ENCODE data around the gene THAP11. TPM values are rescaled to one million over a fixed set of nuclear protein-coding genes. Genes with fewer than 3 reads are reported as not detected.

The THAP11 gene
- total RNA-seq, 1 donor from 2014 or later: 50.6 TPM

GRCh38 chr16:67825119-67825518, 17.0 kb upstream of the THAP11 start:
- Histone ChIP-seq H3K27me3 (no peaks in the 10 kb centered on the region), H3K27ac (no peak overlapping the region), H3K36me3 (peaks cover 0 to 21% of the 10 kb centered on the region in 2 donors), H3K9me3 (no peaks in the 10 kb centered on the region), H3K4me3 (no peak overlapping the region), H3K4me1 (no peaks in the 10 kb centered on the region)
- DNase-seq (ENCODE audit: extremely low spot score in 2 of 2): no peak
- TF ChIP-seq POLR2A (IDR thresholded peaks at IDR 0.05) (no peak), POLR2AphosphoS5 (IDR thresholded peaks at IDR 0.05; ENCODE audit: insufficient read depth in 1 of 2, low read depth in 1 of 2) (no peak)
- TF ChIP-seq, protein P1, sequence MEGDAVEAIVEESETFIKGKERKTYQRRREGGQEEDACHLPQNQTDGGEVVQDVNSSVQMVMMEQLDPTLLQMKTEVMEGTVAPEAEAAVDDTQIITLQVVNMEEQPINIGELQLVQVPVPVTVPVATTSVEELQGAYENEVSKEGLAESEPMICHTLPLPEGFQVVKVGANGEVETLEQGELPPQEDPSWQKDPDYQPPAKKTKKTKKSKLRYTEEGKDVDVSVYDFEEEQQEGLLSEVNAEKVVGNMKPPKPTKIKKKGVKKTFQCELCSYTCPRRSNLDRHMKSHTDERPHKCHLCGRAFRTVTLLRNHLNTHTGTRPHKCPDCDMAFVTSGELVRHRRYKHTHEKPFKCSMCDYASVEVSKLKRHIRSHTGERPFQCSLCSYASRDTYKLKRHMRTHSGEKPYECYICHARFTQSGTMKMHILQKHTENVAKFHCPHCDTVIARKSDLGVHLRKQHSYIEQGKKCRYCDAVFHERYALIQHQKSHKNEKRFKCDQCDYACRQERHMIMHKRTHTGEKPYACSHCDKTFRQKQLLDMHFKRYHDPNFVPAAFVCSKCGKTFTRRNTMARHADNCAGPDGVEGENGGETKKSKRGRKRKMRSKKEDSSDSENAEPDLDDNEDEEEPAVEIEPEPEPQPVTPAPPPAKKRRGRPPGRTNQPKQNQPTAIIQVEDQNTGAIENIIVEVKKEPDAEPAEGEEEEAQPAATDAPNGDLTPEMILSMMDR (IDR thresholded peaks at IDR 0.05): no peak
- intact Hi-C loops (cut with DNase I): no loop called here

- intact Hi-C loops (cut with DNase I): no loop called here
- H3K27ac ChIP-seq: no peak overlapping the region
- no peak for TF ChIP-seq POLR2AphosphoS5 (IDR thresholded peaks at IDR 0.05; ENCODE audit: insufficient read depth in 1 of 2, low read depth in 1 of 2)
- TF ChIP-seq, protein P1 (IDR thresholded peaks at IDR 0.05): no peak
- TF ChIP-seq POLR2A (IDR thresholded peaks at IDR 0.05): no peak
- DNase-seq (ENCODE audit: extremely low spot score in 2 of 2): no peak
- no peak overlapping the region for H3K4me3 ChIP-seq
- H3K4me1 ChIP-seq: no peaks in the 10 kb centered on the region
- no peaks in the 10 kb centered on the region for H3K9me3 ChIP-seq
- H3K36me3 ChIP-seq: peaks cover 0 to 29% of the 10 kb centered on the region in 2 donors
- H3K27me3 ChIP-seq: no peaks in the 10 kb centered on the region
These were observed 16.2 kb upstream of the THAP11 start for GRCh38 chr16:67825906-67826305.

DNA sequence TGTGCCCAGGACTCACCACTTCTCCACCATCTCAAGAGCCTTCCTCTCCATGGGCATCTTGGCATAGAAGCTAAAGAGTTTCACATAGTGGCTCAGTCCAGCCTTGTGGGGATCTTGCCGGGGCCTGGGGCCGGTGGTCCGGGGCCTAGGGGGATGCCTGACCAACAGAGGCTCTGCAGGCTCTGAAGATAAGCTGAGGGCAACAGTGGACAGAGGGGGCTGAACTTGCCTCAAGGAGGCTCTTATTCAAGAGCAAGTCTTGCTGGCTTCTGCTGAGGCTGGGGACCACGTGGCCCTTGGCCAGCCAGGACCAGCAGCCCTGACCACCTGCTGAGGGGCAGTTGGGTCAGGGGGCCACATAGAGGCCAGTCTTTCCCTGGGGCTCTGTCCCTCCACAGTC, 13.5 kb upstream of the THAP11 start:
- intact Hi-C loops (cut with DNase I): no loop called here
- TF ChIP-seq POLR2A (IDR thresholded peaks at IDR 0.05) (no peak), POLR2AphosphoS5 (IDR thresholded peaks at IDR 0.05; ENCODE audit: insufficient read depth in 1 of 2, low read depth in 1 of 2) (no peak)
- TF ChIP-seq, protein P1 (IDR thresholded peaks at IDR 0.05): no peak
- H3K4me1 ChIP-seq: peaks cover 13% of the 10 kb centered on the region
- no peak overlapping the region for H3K27ac ChIP-seq
- DNase-seq (ENCODE audit: extremely low spot score in 2 of 2): no peak
- no peaks in the 10 kb centered on the region for H3K9me3 ChIP-seq
- peaks cover 0 to 43% of the 10 kb centered on the region in 2 donors for H3K36me3 ChIP-seq
- no peak overlapping the region for H3K4me3 ChIP-seq
- H3K27me3 ChIP-seq: no peaks in the 10 kb centered on the region

GRCh38 chr16:67833030-67833414, 9.1 kb upstream of the THAP11 start:
- DNase-seq (ENCODE audit: extremely low spot score in 2 of 2): no peak
- Histone ChIP-seq H3K36me3 (peaks cover 0 to 32% of the 10 kb centered on the region in 2 donors), H3K4me1 (peaks cover 20% of the 10 kb centered on the region), H3K9me3 (no peaks in the 10 kb centered on the region), H3K27ac (peak overlapping the region; percentile 24), H3K27me3 (no peaks in the 10 kb centered on the region), H3K4me3 (peak overlapping the region; percentile 64 to 70)
- intact Hi-C loops (cut with DNase I): no loop called here
- TF ChIP-seq POLR2A (IDR thresholded peaks at IDR 0.05): no peak
- TF ChIP-seq, protein P1 (IDR thresholded peaks at IDR 0.05): no peak
- TF ChIP-seq POLR2AphosphoS5 (IDR thresholded peaks at IDR 0.05; ENCODE audit: insufficient read depth in 1 of 2, low read depth in 1 of 2): no peak

DNA sequence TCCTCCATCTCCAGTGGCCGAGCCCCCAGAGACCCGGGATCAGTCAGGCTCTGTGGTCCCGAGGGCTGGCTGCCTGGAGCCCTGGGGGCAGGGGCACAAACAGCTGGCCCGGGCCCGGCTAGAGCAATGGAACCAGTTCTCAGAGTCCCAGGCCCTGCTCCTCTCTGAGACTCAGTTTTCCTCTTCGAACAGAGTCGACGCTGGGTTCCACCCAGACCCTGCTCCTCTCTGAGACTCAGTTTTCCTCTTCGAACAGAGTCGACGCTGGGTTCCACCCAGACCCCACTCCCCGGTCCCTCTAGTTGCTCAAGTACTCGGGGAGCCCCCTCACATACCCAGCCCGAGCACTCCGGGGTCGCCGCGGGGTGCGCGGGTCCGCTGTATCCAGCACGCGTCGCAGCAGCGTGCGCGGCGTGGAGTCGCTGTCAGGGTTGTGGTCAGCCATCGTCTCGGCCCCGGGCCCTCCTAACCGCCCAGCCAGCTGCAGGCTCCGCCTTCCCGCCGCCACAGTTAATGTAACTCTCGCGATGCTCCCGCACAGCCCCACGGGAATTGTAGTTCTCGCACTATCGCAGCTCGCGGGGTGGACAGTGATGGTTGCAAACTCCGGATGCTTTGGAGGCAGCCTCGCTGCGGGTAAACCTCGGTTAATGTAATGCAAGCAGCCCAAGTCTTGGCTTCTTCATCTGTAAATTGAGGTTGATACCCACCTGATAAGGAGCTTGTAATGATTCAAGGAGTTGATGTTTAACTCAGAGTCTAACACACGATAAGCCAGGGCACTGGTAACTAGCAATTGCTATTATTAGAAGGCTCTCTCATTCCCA, 8.5 kb upstream of the THAP11 start:
- H3K27me3 ChIP-seq: no peaks in the 10 kb centered on the region

More for the DNA sequence above, 8.5 kb upstream of the THAP11 start:
- Histone ChIP-seq H3K4me3 (peak overlapping the region; percentile 64 to 70), H3K36me3 (peaks cover 0 to 32% of the 10 kb centered on the region in 2 donors), H3K9me3 (no peaks in the 10 kb centered on the region), H3K27ac (peak overlapping the region; percentile 24), H3K4me1 (peaks cover 20% of the 10 kb centered on the region)
- TF ChIP-seq POLR2A (IDR thresholded peaks at IDR 0.05) (peak in 1 of 2 donors; percentile 49), POLR2AphosphoS5 (IDR thresholded peaks at IDR 0.05; ENCODE audit: insufficient read depth in 1 of 2, low read depth in 1 of 2) (peak; percentile 82 to 92)
- TF ChIP-seq, protein P1 (IDR thresholded peaks at IDR 0.05): no peak
- no peak for DNase-seq (ENCODE audit: extremely low spot score in 2 of 2)
- intact Hi-C loops (cut with DNase I): no loop called here

Data from vagina (tissue), 2 donors.